Epithelial cell of esophagus (primary cell): Measurements from ENCODE around the gene EIF5B.

Source experiments
- DNase-seq: peaks from one replicate; pipeline ENCODE4 v3.0.0; 2010; ENCODE audit warnings: low read depth
- H3K4me3 ChIP-seq: 2 replicates; pipeline ENCODE4 v1.5.1; 2011; ENCODE audit warnings: mild to moderate bottlenecking, low read length, control low read depth
- TF ChIP-seq, protein P1 (sequence below): IDR thresholded peaks from 2 replicates; pipeline ENCODE4 v1.5.1; 2011; ENCODE audit warnings: low read depth, mild to moderate bottlenecking, low read length, control low read depth, inconsistent platforms; ENCODE audit not compliant: insufficient read depth; ENCODE audit errors: missing control alignments

Gene EIF5B

DNA sequence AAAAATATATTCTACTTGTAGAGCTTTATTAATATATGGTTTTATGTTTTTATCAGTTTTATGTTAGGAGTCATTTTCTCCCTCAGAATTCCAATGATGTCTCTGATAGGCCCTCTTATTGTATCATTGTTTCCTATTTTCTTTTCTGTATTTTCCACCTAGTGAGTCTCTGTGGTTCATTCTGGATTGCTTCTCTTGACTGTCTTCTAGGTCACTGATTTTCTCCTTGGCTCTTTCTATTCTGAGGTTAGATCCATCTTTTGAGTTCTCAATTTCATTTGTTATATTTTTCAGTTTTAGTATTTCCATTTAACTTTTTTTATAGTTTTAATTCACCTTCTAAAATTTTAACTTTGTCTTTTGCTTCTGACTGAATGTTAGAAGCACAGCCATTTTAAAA lies 37.6 kb downstream of the EIF5B start:
- DNase-seq: no peak
- H3K4me3 ChIP-seq: no peak overlapping the region
- TF ChIP-seq, protein P1, sequence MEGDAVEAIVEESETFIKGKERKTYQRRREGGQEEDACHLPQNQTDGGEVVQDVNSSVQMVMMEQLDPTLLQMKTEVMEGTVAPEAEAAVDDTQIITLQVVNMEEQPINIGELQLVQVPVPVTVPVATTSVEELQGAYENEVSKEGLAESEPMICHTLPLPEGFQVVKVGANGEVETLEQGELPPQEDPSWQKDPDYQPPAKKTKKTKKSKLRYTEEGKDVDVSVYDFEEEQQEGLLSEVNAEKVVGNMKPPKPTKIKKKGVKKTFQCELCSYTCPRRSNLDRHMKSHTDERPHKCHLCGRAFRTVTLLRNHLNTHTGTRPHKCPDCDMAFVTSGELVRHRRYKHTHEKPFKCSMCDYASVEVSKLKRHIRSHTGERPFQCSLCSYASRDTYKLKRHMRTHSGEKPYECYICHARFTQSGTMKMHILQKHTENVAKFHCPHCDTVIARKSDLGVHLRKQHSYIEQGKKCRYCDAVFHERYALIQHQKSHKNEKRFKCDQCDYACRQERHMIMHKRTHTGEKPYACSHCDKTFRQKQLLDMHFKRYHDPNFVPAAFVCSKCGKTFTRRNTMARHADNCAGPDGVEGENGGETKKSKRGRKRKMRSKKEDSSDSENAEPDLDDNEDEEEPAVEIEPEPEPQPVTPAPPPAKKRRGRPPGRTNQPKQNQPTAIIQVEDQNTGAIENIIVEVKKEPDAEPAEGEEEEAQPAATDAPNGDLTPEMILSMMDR: no peak

- DNase-seq: no peak
- TF ChIP-seq, protein P1: no peak
- H3K4me3 ChIP-seq: no peak overlapping the region
Observed at GRCh38 chr2:99376254-99376864, 39.2 kb downstream of the EIF5B start.

GRCh38 chr2:99377879-99378278 lies 40.7 kb downstream of the EIF5B start:
- no peak overlapping the region for H3K4me3 ChIP-seq
- TF ChIP-seq, protein P1: no peak
- no peak for DNase-seq

- H3K4me3 ChIP-seq: no peak overlapping the region
- TF ChIP-seq, protein P1: no peak
Observed at GRCh38 chr2:99380376-99381010, 43.3 kb downstream of the EIF5B start.

DNA sequence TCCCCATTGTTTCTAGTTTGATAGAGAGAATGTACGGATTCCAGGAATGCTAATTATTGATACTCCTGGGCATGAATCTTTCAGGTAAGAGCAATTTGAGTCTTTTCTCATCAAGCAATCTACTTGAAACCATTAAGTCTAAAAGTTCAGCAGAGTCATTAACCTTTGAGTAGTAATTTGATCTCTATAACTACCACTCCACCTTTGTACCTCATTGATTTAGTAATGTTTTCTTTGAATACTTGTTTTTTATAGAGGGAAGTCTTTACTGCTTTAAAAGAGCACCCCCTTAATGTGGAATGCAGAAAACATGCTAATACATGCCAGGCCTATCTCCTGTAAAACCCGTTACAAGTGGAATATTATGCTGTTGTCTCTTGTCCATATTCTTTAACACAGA lies 45.0 kb downstream of the EIF5B start:
- TF ChIP-seq, protein P1: no peak
- no peak for DNase-seq
- no peak overlapping the region for H3K4me3 ChIP-seq

More at GRCh38 chr2:99380376-99381010, 43.3 kb downstream of the EIF5B start:
- no peak for DNase-seq

- TF ChIP-seq, protein P1: no peak
- DNase-seq: no peak
Observed at GRCh38 chr2:99386011-99386410, 48.8 kb downstream of the EIF5B start.

GRCh38 chr2:99388892-99389291 lies 51.7 kb downstream of the EIF5B start:
- DNase-seq: no peak
- TF ChIP-seq, protein P1: no peak
- H3K4me3 ChIP-seq: no peak overlapping the region

More at GRCh38 chr2:99386011-99386410, 48.8 kb downstream of the EIF5B start:
- no peak overlapping the region for H3K4me3 ChIP-seq
